MCF 10A (cell line): ENCODE results near the gene FMNL2. TPM values are rescaled to one million over a fixed set of nuclear protein-coding genes. Genes with fewer than 3 reads are reported as not detected.

Experiments
- BruUV-seq: library from RNA; stranded (reverse); fragments of 400-500 nt; replicated peaks from 2 replicates; lab custom pipeline; 2021; lab: Mats Ljungman, UMichigan
- CTCF ChIA-PET: fragments of 300-600 bp; sonication (Branson Sonifier 250); formaldehyde crosslinking; extraction: SDS; loops from one replicate; lab custom pipeline; 2021; ENCODE audit warnings: antibody characterized with exemption, inconsistent platforms; lab: Yijun Ruan, JAX
- POLR2A ChIA-PET: fragments of 300-600, 350-650 bp; sonication (Branson Sonifier 250); formaldehyde crosslinking; extraction: SDS; loops from one replicate; lab custom pipeline; 2020; ENCODE audit warnings: antibody characterized with exemption, inconsistent platforms; lab: Yijun Ruan, JAX
- DNase-seq: peaks from one replicate; pipeline ENCODE4 v3.0.0-alpha.2; 2018; ENCODE audit not compliant: unreplicated experiment
- H3K27ac Mint-ChIP-seq: one replicate; pipeline ENCODE4 v1.8.0; 2022; ENCODE audit warnings: mild to moderate bottlenecking, low read depth, mixed read lengths; ENCODE audit not compliant: unreplicated experiment
- H3K27me3 Mint-ChIP-seq: one replicate; pipeline ENCODE4 v1.8.0; 2022; ENCODE audit warnings: mixed read lengths; ENCODE audit not compliant: insufficient read depth, unreplicated experiment
- H3K36me3 Mint-ChIP-seq: one replicate; pipeline ENCODE4 v1.8.0; 2022; ENCODE audit warnings: mild to moderate bottlenecking, moderate library complexity, mixed read lengths; ENCODE audit not compliant: insufficient read depth, unreplicated experiment
- H3K4me1 Mint-ChIP-seq: one replicate; pipeline ENCODE4 v1.8.0; 2022; ENCODE audit warnings: mixed read lengths; ENCODE audit not compliant: insufficient read depth, unreplicated experiment
- H3K4me3 Mint-ChIP-seq: one replicate; pipeline ENCODE4 v1.8.0; 2022; ENCODE audit warnings: mild to moderate bottlenecking, moderate library complexity, mixed read lengths; ENCODE audit not compliant: unreplicated experiment
- H3K9me3 Mint-ChIP-seq: one replicate; pipeline ENCODE4 v1.8.0; 2022; ENCODE audit warnings: mixed read lengths; ENCODE audit not compliant: unreplicated experiment
- CTCF ChIP-seq: fragments of 200-600 bp; IDR thresholded peaks from one replicate; pipeline ENCODE4 v1.8.0; 2022; ENCODE audit warnings: antibody characterized with exemption, mild to moderate bottlenecking; ENCODE audit not compliant: unreplicated experiment
- intact Hi-C: fragments of 100-400 bp; cut with micrococcal nuclease; formaldehyde crosslinking; loops from 2 replicates; pipeline ENCODE4 v1.14.1; 2022
- total RNA-seq: library from RNA; stranded (reverse); gene quantifications from 2 replicates; pipeline ENCODE4 v1.2.3, GENCODE V29; 2022

FMNL2 gene
- total RNA-seq, 1 experiment from 2014 or later, result 76.5 TPM

- peaks cover 38% of the 10 kb centered on the region for H3K4me1 Mint-ChIP-seq
- POLR2A ChIA-PET, result interaction anchor here (0.6 to 6.1 kb wide), 32 partner anchors 15 to 599 kb away, joined by 3 to 76 read pairs (median 6); partner anchors contain the start of gene STAM2
- intact Hi-C loops, result loop anchor here (1.0 to 10.0 kb wide), 7 partner anchors 97 to 301 kb away; partner anchors contain the start of gene STAM2
- peak overlapping the region; percentile 94 for H3K4me3 Mint-ChIP-seq
- CTCF ChIA-PET, result interaction anchor here (0.6 to 3.7 kb wide), 15 partner anchors 9 to 308 kb away, joined by 3 to 21 read pairs (median 3); no protein-coding TSS in a partner anchor
- H3K27me3 Mint-ChIP-seq, result no peaks in the 10 kb centered on the region
- H3K27ac Mint-ChIP-seq, result peak overlapping the region; percentile 91
- H3K9me3 Mint-ChIP-seq, result no peaks in the 10 kb centered on the region
- TF ChIP-seq CTCF, result no peak
- BruUV-seq, result TSS peak; percentile 88
- H3K36me3 Mint-ChIP-seq, result no peaks in the 10 kb centered on the region
- peak; percentile 63 for DNase-seq
These were observed 1.3 kb downstream of the FMNL2 start for GRCh38 chr2:152336119-152336853.

DNA sequence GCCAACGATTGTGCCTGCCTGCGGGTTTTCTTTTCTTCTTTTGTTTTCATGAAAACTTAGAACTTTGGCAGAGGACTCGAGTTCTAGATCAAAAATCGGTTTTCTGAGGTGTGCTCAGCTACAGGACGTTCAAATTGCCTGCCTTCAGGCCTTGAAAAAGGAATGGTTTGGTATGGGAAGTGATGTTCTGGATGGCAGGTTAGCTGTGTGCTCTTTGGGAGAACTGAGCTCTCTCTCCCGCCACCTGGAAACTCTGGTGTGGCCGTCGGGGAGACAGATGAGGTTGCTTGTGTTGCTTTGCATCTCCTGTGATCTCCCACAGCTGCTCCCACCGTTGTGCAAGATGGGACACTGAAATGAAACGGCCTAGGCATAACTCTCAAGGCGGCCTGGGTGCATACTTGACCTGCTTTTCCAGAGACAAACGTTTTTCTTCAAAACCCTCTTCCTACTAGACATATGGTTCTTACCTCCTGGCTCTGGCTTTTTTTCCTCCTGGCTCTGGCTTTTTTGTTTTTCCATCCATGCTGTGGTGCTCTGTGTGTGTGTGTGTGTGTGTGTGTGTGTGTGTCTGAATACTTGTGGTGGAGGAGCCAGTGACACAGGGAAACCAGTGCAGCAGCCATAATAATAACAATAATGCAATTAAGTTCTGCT lies 2.0 kb downstream of the FMNL2 start:
- no TSS peak for BruUV-seq
- CTCF ChIA-PET, result interaction anchor here (0.6 to 3.7 kb wide), 14 partner anchors 8 to 307 kb away, joined by 3 to 21 read pairs (median 4); no protein-coding TSS in a partner anchor
- H3K27me3 Mint-ChIP-seq, result no peaks in the 10 kb centered on the region

DNA sequence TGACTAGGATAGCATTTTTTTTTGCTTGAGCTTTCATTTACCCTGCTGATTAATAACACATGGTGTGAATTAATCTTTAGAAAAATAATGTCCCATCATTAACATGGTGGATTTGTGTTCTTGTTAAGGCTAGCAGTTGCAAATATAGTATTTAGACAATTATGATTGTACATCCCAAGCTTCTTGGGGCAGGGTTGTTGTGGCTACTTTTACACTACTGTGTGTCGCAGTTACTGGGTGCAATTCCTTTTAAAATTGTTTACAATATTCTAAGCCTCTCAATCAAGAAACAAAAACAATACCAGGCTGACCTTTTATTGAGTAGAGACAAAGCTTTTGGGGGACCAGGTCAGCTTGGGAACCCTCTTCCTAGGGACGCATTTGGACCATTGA lies 2.5 kb downstream of the FMNL2 start:
- H3K27me3 Mint-ChIP-seq, result no peaks in the 10 kb centered on the region
- peak overlapping the region; percentile 91 for H3K27ac Mint-ChIP-seq
- H3K36me3 Mint-ChIP-seq, result no peaks in the 10 kb centered on the region
- ChIA-PET POLR2A (interaction anchor here (0.6 to 6.1 kb wide), 21 partner anchors 16 to 234 kb away, joined by 3 to 76 read pairs (median 8); no protein-coding TSS in a partner anchor), CTCF (interaction anchor here (0.5 to 3.7 kb wide), 9 partner anchors 9 to 307 kb away, joined by 3 to 21 read pairs (median 4); no protein-coding TSS in a partner anchor)
- intact Hi-C loops, result loop anchor here (2.0 to 10.0 kb wide), 6 partner anchors 95 to 300 kb away; partner anchors contain the start of gene STAM2
- H3K4me1 Mint-ChIP-seq, result peaks cover 44% of the 10 kb centered on the region
- BruUV-seq, result TSS peak; percentile 23
- no peak for TF ChIP-seq CTCF
- H3K4me3 Mint-ChIP-seq, result peak overlapping the region; percentile 94
- no peak for DNase-seq
- no peaks in the 10 kb centered on the region for H3K9me3 Mint-ChIP-seq

More for the DNA sequence above, 2.0 kb downstream of the FMNL2 start:
- peak; percentile 41 for DNase-seq
- Mint-ChIP-seq H3K9me3 (no peaks in the 10 kb centered on the region), H3K36me3 (no peaks in the 10 kb centered on the region), H3K4me3 (peak overlapping the region; percentile 94), H3K4me1 (peaks cover 44% of the 10 kb centered on the region), H3K27ac (peak overlapping the region; percentile 91)
- POLR2A ChIA-PET, result interaction anchor here (0.6 to 6.1 kb wide), 31 partner anchors 15 to 270 kb away, joined by 3 to 76 read pairs (median 8); partner anchors contain the start of gene STAM2
- intact Hi-C loops, result loop anchor here (1.0 to 10.0 kb wide), 7 partner anchors 96 to 300 kb away; partner anchors contain the start of gene STAM2
- no peak for TF ChIP-seq CTCF
